SH-SY5Y (cell line): ENCODE data around the gene CCDC32.

Experiments
- GATA2 ChIP-seq: IDR thresholded peaks from 2 replicates; pipeline ENCODE4 v1.6.1; 2011; ENCODE audit warnings: mild to moderate bottlenecking, low read depth, low read length
- GATA3 ChIP-seq: IDR thresholded peaks from 2 replicates; pipeline ENCODE4 v1.6.1; 2011; ENCODE audit warnings: low read depth, mild to moderate bottlenecking, low read length, moderate library complexity

- no peak for TF ChIP-seq GATA2
- TF ChIP-seq GATA3 = no peak
Observed at GRCh38 chr15:40536501-40536900, 28.3 kb downstream of the CCDC32 start.
